H1 (cell line): Measurements from ENCODE around the gene SLCO2A1. TPM values are rescaled to one million over a fixed set of nuclear protein-coding genes. Genes with fewer than 3 reads are reported as not detected.
A peak's percentile ranks its signal among the peaks of the same experiment; 100 is the strongest.

ENCODE experiments used
- CTCF ChIA-PET: fragments of 300-600 bp; sonication (Branson Sonifier 250); formaldehyde crosslinking; loops from one replicate; lab custom pipeline; 2021; ENCODE audit not compliant: partially characterized antibody; lab: Charles Lee
- POLR2A ChIA-PET: fragments of 300-600 bp; sonication (Branson Sonifier 250); formaldehyde crosslinking; loops from one replicate; lab custom pipeline; 2021; ENCODE audit warnings: inconsistent platforms; ENCODE audit not compliant: partially characterized antibody; lab: Charles Lee
- DNase-seq, 2 experiments: peaks; one replicate each; pipeline versions ENCODE4 v3.0.0 to v3.0.0-alpha.2; 2010 to 2022; ENCODE audit warnings: low spot score in 2 of 2, low read depth in 1 of 2, mixed read lengths in 1 of 2
- FAIRE-seq: peaks from 2 replicates; lab custom pipeline; 2011; peaks lifted over from hg19 to GRCh38; lab: Jason Lieb, UNC
- H2AFZ ChIP-seq: 2 replicates; pipeline ENCODE4 v1.8.1; 2012; ENCODE audit warnings: low read length, inconsistent platforms
- H2AK5ac ChIP-seq: 2 replicates; pipeline ENCODE4 v1.6.1; 2013; ENCODE audit warnings: low read depth, low read length
- H2BK120ac ChIP-seq: replicated peaks from 2 replicates; pipeline ENCODE3; 2013; ENCODE audit warnings: low read depth, low read length, inconsistent platforms
- H2BK12ac ChIP-seq: 2 replicates; pipeline ENCODE4 v1.6.1; 2013; ENCODE audit warnings: low read depth, low read length
- H2BK15ac ChIP-seq: 2 replicates; pipeline ENCODE4 v1.6.1; 2013; ENCODE audit warnings: low read length
- H2BK20ac ChIP-seq: 2 replicates; pipeline ENCODE4 v1.6.1; 2013; ENCODE audit warnings: low read length
- H2BK5ac ChIP-seq: 2 replicates; pipeline ENCODE4 v1.6.1; 2013; ENCODE audit warnings: low read depth, low read length
- H3K14ac ChIP-seq: 2 replicates; pipeline ENCODE4 v1.6.1; 2013; ENCODE audit warnings: inconsistent platforms; ENCODE audit not compliant: insufficient read length
- H3K18ac ChIP-seq: 2 replicates; pipeline ENCODE4 v1.6.1; 2013; ENCODE audit warnings: low read length; ENCODE audit errors: extremely low read depth
- H3K23ac ChIP-seq: 2 replicates; pipeline ENCODE4 v1.6.1; 2013; ENCODE audit warnings: inconsistent platforms; ENCODE audit not compliant: insufficient read length
- H3K23me2 ChIP-seq: 2 replicates; pipeline ENCODE4 v1.6.1; 2013; ENCODE audit warnings: low read depth, low read length
- H3K27ac ChIP-seq: 2 replicates; pipeline ENCODE4 v1.6.1; 2011; ENCODE audit warnings: low read depth, low read length, inconsistent platforms
- H3K27me3 ChIP-seq, 4 experiments: replicated peaks in 1 of 4; 1 replicate in 1 of 4; 2 replicates in 3 of 4; pipeline versions ENCODE4 v1.6.1 to v1.8.1; 2011 to 2013; ENCODE audit warnings: low read length in 3 of 4, mild to moderate bottlenecking in 3 of 4, inconsistent platforms in 2 of 4, mixed read lengths in 2 of 4, moderate library complexity in 1 of 4; ENCODE audit not compliant: control insufficient read depth in 3 of 4, insufficient read depth in 3 of 4; ENCODE audit errors: extremely low read depth in 1 of 4
- H3K36me3 ChIP-seq, 4 experiments: 2 replicates each; pipeline versions ENCODE4 v1.6.1 to v1.8.1; 2011 to 2013; ENCODE audit warnings: mild to moderate bottlenecking in 4 of 4, low read length in 3 of 4, moderate library complexity in 2 of 4, control low read depth in 1 of 4, inconsistent platforms in 1 of 4; ENCODE audit not compliant: insufficient read depth in 4 of 4, control insufficient read depth in 2 of 4
- H3K4ac ChIP-seq: replicated peaks from 2 replicates; pipeline ENCODE3; 2013; ENCODE audit warnings: low read length, low read depth, mixed read lengths, inconsistent platforms; ENCODE audit not compliant: insufficient read length
- H3K4me1 ChIP-seq, 4 experiments: replicated peaks in 1 of 4; 1 replicate in 1 of 4; 2 replicates in 3 of 4; pipeline versions ENCODE4 v1.6.1 to v1.8.1; 2011 to 2013; ENCODE audit warnings: low read length in 3 of 4, inconsistent platforms in 2 of 4, mixed read lengths in 1 of 4; ENCODE audit not compliant: insufficient read depth in 4 of 4, control insufficient read depth in 3 of 4
- H3K4me2 ChIP-seq, 2 experiments: 2 replicates each; pipeline versions ENCODE4 v1.6.1 to v1.8.1; 2011 to 2013; ENCODE audit warnings: low read depth in 2 of 2, low read length in 2 of 2, control low read depth in 1 of 2, inconsistent platforms in 1 of 2, mild to moderate bottlenecking in 1 of 2; ENCODE audit not compliant: insufficient read depth in 1 of 2
- H3K4me3 ChIP-seq, 4 experiments: fragments of 200-600, 300-600 bp in 1 of 4; sonication (generic), shearing (Covaris generic), sonication (Bioruptor Twin) in 1 of 4; 2 replicates each; pipeline versions ENCODE4 v1.5.1 to v1.8.1; 2011 to 2016; ENCODE audit warnings: low read length in 4 of 4, low read depth in 3 of 4, control low read depth in 2 of 4, inconsistent platforms in 2 of 4, mild to moderate bottlenecking in 2 of 4, mixed read lengths in 1 of 4, moderate library complexity in 1 of 4; ENCODE audit not compliant: insufficient read depth in 2 of 4; ENCODE audit errors: extremely low read depth in 1 of 4
- H3K56ac ChIP-seq: replicated peaks from 2 replicates; pipeline ENCODE3; 2013; ENCODE audit warnings: low read depth, mild to moderate bottlenecking, mixed read lengths, low read length, inconsistent platforms; ENCODE audit not compliant: insufficient read length
- H3K79me1 ChIP-seq: 2 replicates; pipeline ENCODE4 v1.6.1; 2013; ENCODE audit warnings: low read depth, low read length, control low read depth
- H3K79me2 ChIP-seq, 2 experiments: 2 replicates each; pipeline versions ENCODE4 v1.6.1 to v1.8.1; 2012 to 2013; ENCODE audit warnings: low read length in 2 of 2, mild to moderate bottlenecking in 2 of 2, inconsistent platforms in 1 of 2; ENCODE audit not compliant: insufficient read depth in 2 of 2, control insufficient read depth in 1 of 2
- H3K9ac ChIP-seq, 4 experiments: replicated peaks in 1 of 4; 1 replicate in 1 of 4; 2 replicates in 3 of 4; pipeline versions ENCODE4 v1.6.1 to v1.8.1; 2011 to 2013; ENCODE audit warnings: low read depth in 3 of 4, low read length in 3 of 4, control low read depth in 2 of 4, mild to moderate bottlenecking in 2 of 4, moderate library complexity in 2 of 4, inconsistent platforms in 1 of 4; ENCODE audit errors: extremely low read depth in 1 of 4
- H3K9me3 ChIP-seq, 2 experiments: 2 replicates each; pipeline versions ENCODE4 v1.6.1 to v1.8.1; 2012 to 2013; ENCODE audit warnings: mild to moderate bottlenecking in 2 of 2, moderate library complexity in 2 of 2, control low read depth in 1 of 2, inconsistent platforms in 1 of 2, low read depth in 1 of 2, low read length in 1 of 2, mixed read lengths in 1 of 2; ENCODE audit not compliant: insufficient read depth in 2 of 2
- H4K20me1 ChIP-seq, 2 experiments: replicated peaks in 1 of 2; 2 replicates each; pipeline versions ENCODE3 to v1.8.1; 2011 to 2013; ENCODE audit warnings: inconsistent platforms in 2 of 2, low read length in 2 of 2, mild to moderate bottlenecking in 1 of 2; ENCODE audit not compliant: insufficient read depth in 2 of 2, control insufficient read depth in 1 of 2
- H4K5ac ChIP-seq: 2 replicates; pipeline ENCODE4 v1.6.1; 2013; ENCODE audit warnings: low read length, low read depth, mixed read lengths, inconsistent platforms; ENCODE audit not compliant: insufficient read length
- H4K8ac ChIP-seq: 2 replicates; pipeline ENCODE4 v1.8.0; 2013; ENCODE audit warnings: mild to moderate bottlenecking, moderate library complexity, low read length, inconsistent platforms; ENCODE audit not compliant: insufficient read depth; ENCODE audit errors: extremely low read depth
- H4K91ac ChIP-seq: replicated peaks from 2 replicates; pipeline ENCODE3; 2013; ENCODE audit warnings: low read length, mixed read lengths, inconsistent platforms; ENCODE audit not compliant: insufficient read length
- CREB1 ChIP-seq: IDR thresholded peaks from 2 replicates; pipeline ENCODE4 v1.6.1; 2012; ENCODE audit warnings: inconsistent platforms
- E2F6 ChIP-seq: IDR thresholded peaks from 2 replicates; pipeline ENCODE4 v1.6.1; 2012; ENCODE audit warnings: inconsistent platforms
- MAX ChIP-seq: IDR thresholded peaks from 2 replicates; pipeline ENCODE4 v1.6.1; 2012; ENCODE audit warnings: inconsistent platforms
- SAP30 ChIP-seq: fragments of 300-600 bp; sonication (generic); IDR thresholded peaks from 2 replicates; pipeline ENCODE4 v1.7.1; 2012; ENCODE audit warnings: low read length, moderate library complexity, mild to moderate bottlenecking, inconsistent platforms; ENCODE audit not compliant: insufficient read depth, insufficient replicate concordance
- WGBS, 2 experiments: shearing (Covaris generic) in 1 of 2; methylation state at CpG; one replicate each; pipeline versions ENCODE4 v1.1.6 to v1.1.7; 2013 to 2015; ENCODE audit warnings: low lambda C conversion rate in 2 of 2, mixed read lengths in 2 of 2, inconsistent platforms in 1 of 2, low coverage in 1 of 2, missing lambda C conversion rate in 1 of 2; ENCODE audit not compliant: insufficient replicate concordance in 2 of 2, insufficient coverage in 1 of 2, insufficient read length in 1 of 2; ENCODE audit errors: extremely low coverage in 1 of 2, missing lambda C conversion rate in 1 of 2; 5-methylcytosine and 5-hydroxymethylcytosine counted together
- polyA plus RNA-seq, 7 experiments: library from polyadenylated mRNA; depleted of rRNA in 3 of 7; stranded (reverse) in 5 of 7; unstranded in 2 of 7; fragments of >200 nt in 5 of 7; fragments of 200-250 nt in 2 of 7; gene quantifications; 1 replicate in 5 of 7; 2 replicates in 1 of 7; 4 replicates in 1 of 7; pipeline versions ENCODE4 v1.2.1 to v1.2.3, GENCODE V29; 2011 to 2013; ENCODE audit warnings: missing spikeins in 2 of 7, mixed read lengths in 2 of 7
- total RNA-seq: library from RNA; stranded (reverse); fragmentation: NEBNext Ultra II Directional; extraction: Animal tissue kit (Norgen Biotek cat#: 25700); gene quantifications from 2 replicates; pipeline ENCODE4 v1.2.1, GENCODE V29; 2021

SLCO2A1 gene
- total and polyA plus RNA-seq, 2 of the 8 experiments (the other 6 are each of a cell fraction or from before 2014, with no cell fraction given), result 1.1 to 2.3 TPM

- no peak overlapping the region for H4K5ac ChIP-seq
- DNase-seq (no peak), FAIRE-seq (no peak)
- no peak overlapping the region for H2BK20ac ChIP-seq
- H3K18ac ChIP-seq, result no peak overlapping the region
- no peak overlapping the region for H3K14ac ChIP-seq
- H2BK5ac ChIP-seq, result no peak overlapping the region
- no peak overlapping the region for H2AK5ac ChIP-seq
- CTCF ChIA-PET, result interaction anchor here (1.4 kb wide), 1 partner anchor 226 kb away, joined by 4 read pairs; no protein-coding TSS in a partner anchor
- H3K4me1 ChIP-seq, result peaks cover 3 to 20% (median 8%) of the 10 kb centered on the region in 4 experiments; a peak in 5 of 7 replicates
- POLR2A ChIA-PET, result no interaction called here
- no peaks in the 10 kb centered on the region for H4K20me1 ChIP-seq
- no peak overlapping the region for H3K56ac ChIP-seq
- H2BK120ac ChIP-seq, result no peak overlapping the region
- no peaks in the 10 kb centered on the region for H3K79me1 ChIP-seq
- no peak overlapping the region for H2BK12ac ChIP-seq
- H4K8ac ChIP-seq, result no peak overlapping the region
- H2BK15ac ChIP-seq, result no peak overlapping the region
- H3K79me2 ChIP-seq, result no peaks in the 10 kb centered on the region
- no peak overlapping the region for H3K27ac ChIP-seq
- peaks cover 0 to 2% (median 0%) of the 10 kb centered on the region in 4 experiments; a peak in 1 of 7 replicates for H3K27me3 ChIP-seq
- no peaks in the 10 kb centered on the region for H3K9me3 ChIP-seq
- H3K36me3 ChIP-seq, result no peaks in the 10 kb centered on the region
- no peak overlapping the region for H3K4me3 ChIP-seq
- H3K4me2 ChIP-seq, result no peak overlapping the region
- no peaks in the 10 kb centered on the region; the same call in 1 of the 2 replicates for H3K23me2 ChIP-seq
- no peak overlapping the region for H3K9ac ChIP-seq
- H2AFZ ChIP-seq, result no peak overlapping the region
- no peak overlapping the region for H3K23ac ChIP-seq
- TF ChIP-seq MAX (peak; percentile 23; the same call in 1 of the 2 replicates), E2F6 (peak; percentile 41; the same call in 1 of the 2 replicates), CREB1 (no peak), SAP30 (no peak)
- H4K91ac ChIP-seq, result no peak overlapping the region
- H3K4ac ChIP-seq, result no peak overlapping the region
- WGBS, 2 experiments, result 74% methylated on average over 7 of the region's 7 CpGs; no CpG with 5 or more reads in 1 of the 2 experiments
Observed at GRCh38 chr3:133984975-133985374, 44.8 kb downstream of the SLCO2A1 start.
